AG10803 (cell line): ENCODE data around the gene PPP2R5A.
"Not testable (repeated sequence)": the region's sequence is repeated elsewhere in the genome, so short reads cannot be mapped to it uniquely, and the experiment has no call there.

Source experiments
- DNase-seq: peaks from one replicate; pipeline ENCODE4 v3.0.0; 2010; ENCODE audit warnings: low read depth
- H3K4me3 ChIP-seq: 2 replicates; pipeline ENCODE4 v1.5.1; 2011; ENCODE audit warnings: mild to moderate bottlenecking, low read length, control low read depth
- CTCF ChIP-seq: conservative IDR thresholded peaks from 2 replicates; pipeline ENCODE4 v1.5.1; 2011; ENCODE audit warnings: mild to moderate bottlenecking, low read length, control low read depth, inconsistent platforms

Gene PPP2R5A

GRCh38 chr1:212379366-212379765 is 94.2 kb downstream of the PPP2R5A start:
- TF ChIP-seq CTCF, result no peak
- DNase-seq, result no peak
- H3K4me3 ChIP-seq, result no peak overlapping the region

GRCh38 chr1:212381397-212382035 is 96.3 kb downstream of the PPP2R5A start:
- TF ChIP-seq CTCF, result no peak

GRCh38 chr1:212386029-212386428 is 100.8 kb downstream of the PPP2R5A start:
- H3K4me3 ChIP-seq, result no peak overlapping the region
- TF ChIP-seq CTCF, result no peak
- DNase-seq, result no peak

More at GRCh38 chr1:212381397-212382035, 96.3 kb downstream of the PPP2R5A start:
- no peak for DNase-seq
- no peak overlapping the region for H3K4me3 ChIP-seq

- TF ChIP-seq CTCF, result no peak
- H3K4me3 ChIP-seq, result no peak overlapping the region
- no peak for DNase-seq
Observed at GRCh38 chr1:212388985-212389716, 103.9 kb downstream of the PPP2R5A start.

GRCh38 chr1:212395678-212396437 is 110.6 kb downstream of the PPP2R5A start:
- DNase-seq, H3K4me3 ChIP-seq: not testable (repeated sequence)

- no peak for DNase-seq
- H3K4me3 ChIP-seq, result no peak overlapping the region
- TF ChIP-seq CTCF, result no peak
Observed at GRCh38 chr1:212396638-212397037, 111.4 kb downstream of the PPP2R5A start.

GRCh38 chr1:212397171-212397570 is 112.0 kb downstream of the PPP2R5A start:
- DNase-seq, result no peak
- H3K4me3 ChIP-seq, result no peak overlapping the region
- no peak for TF ChIP-seq CTCF
